ENCODE data around the gene TMEM81. TPM values are rescaled to one million over a fixed set of nuclear protein-coding genes. Genes with fewer than 3 reads are reported as not detected.

Gene TMEM81
- total RNA-seq, 4 donors from 2014 or later = 2.9 to 3.7 TPM; not detected in 2

- no peak for DNase-seq
- Histone ChIP-seq H3K27ac (no peak overlapping the region), H3K36me3 (peaks cover 0 to 72% (median 13%) of the 10 kb centered on the region in 4 donors), H3K27me3 (no peaks in the 10 kb centered on the region), H3K4me3 (no peak overlapping the region), H3K9me3 (no peaks in the 10 kb centered on the region), H3K4me1 (no peaks in the 10 kb centered on the region)
- TF ChIP-seq POLR2A (IDR thresholded peaks at IDR 0.05) (no peak), EP300 (IDR thresholded peaks at IDR 0.05; ENCODE audit: low read depth) (no peak), CTCF (IDR thresholded peaks at IDR 0.05) (no peak), POLR2AphosphoS5 (IDR thresholded peaks at IDR 0.05) (no peak)
- intact Hi-C loops (cut with DNase I; ENCODE audit: low total_unique reads) = no loop called here
- WGBS, 2 donors (ENCODE audit: low coverage in 1 of 2) = 94 to 95% methylated on average over 3 to 4 of the region's 4 CpGs
- in situ Hi-C loops (cut with MboI; ENCODE audit: low pct_ligation_motif_present in 1 of 4, low pct_unique_long_range_greater_than_20kb in 1 of 4, low sequenced_read_pairs in 3 of 4) = no loop called here
These were observed 23.1 kb upstream of the TMEM81 start for GRCh38 chr1:205107327-205107726.

- H3K4me3 ChIP-seq = no peak overlapping the region
- H3K36me3 ChIP-seq = peaks cover 0 to 98% (median 38%) of the 10 kb centered on the region in 4 donors
- H3K27me3 ChIP-seq = no peaks in the 10 kb centered on the region
- no peak for DNase-seq
- no peaks in the 10 kb centered on the region for H3K4me1 ChIP-seq
- TF ChIP-seq POLR2AphosphoS5 (IDR thresholded peaks at IDR 0.05) (no peak), CTCF (IDR thresholded peaks at IDR 0.05) (no peak), POLR2A (IDR thresholded peaks at IDR 0.05) (no peak), EP300 (IDR thresholded peaks at IDR 0.05; ENCODE audit: low read depth) (no peak)
- 99 to 100% methylated on average over 3 of the region's 3 CpGs for WGBS, 2 donors (ENCODE audit: low coverage in 1 of 2)
- H3K9me3 ChIP-seq = no peaks in the 10 kb centered on the region
- in situ Hi-C loops (cut with MboI; ENCODE audit: low pct_ligation_motif_present in 1 of 4, low pct_unique_long_range_greater_than_20kb in 1 of 4, low sequenced_read_pairs in 3 of 4) (no loop called here), intact Hi-C loops (cut with DNase I; ENCODE audit: low total_unique reads) (no loop called here)
- no peak overlapping the region for H3K27ac ChIP-seq
These were observed 18.1 kb upstream of the TMEM81 start for GRCh38 chr1:205102404-205102803.

- Histone ChIP-seq H3K4me3 (no peak overlapping the region), H3K4me1 (no peaks in the 10 kb centered on the region), H3K36me3 (peaks cover 0 to 91% (median 44%) of the 10 kb centered on the region in 4 donors), H3K27me3 (no peaks in the 10 kb centered on the region), H3K9me3 (no peaks in the 10 kb centered on the region), H3K27ac (no peak overlapping the region)
- DNase-seq = no peak
- intact Hi-C loops (cut with DNase I; ENCODE audit: low total_unique reads) (no loop called here), in situ Hi-C loops (cut with MboI; ENCODE audit: low pct_ligation_motif_present in 1 of 4, low pct_unique_long_range_greater_than_20kb in 1 of 4, low sequenced_read_pairs in 3 of 4) (no loop called here)
- TF ChIP-seq POLR2A (IDR thresholded peaks at IDR 0.05) = no peak
- no peak for TF ChIP-seq CTCF (IDR thresholded peaks at IDR 0.05)
- no peak for TF ChIP-seq POLR2AphosphoS5 (IDR thresholded peaks at IDR 0.05)
- no peak for TF ChIP-seq EP300 (IDR thresholded peaks at IDR 0.05; ENCODE audit: low read depth)
These were observed 14.0 kb upstream of the TMEM81 start for GRCh38 chr1:205098242-205098641.

- Histone ChIP-seq H3K4me3 (no peak overlapping the region), H3K36me3 (peaks cover 0 to 75% (median 37%) of the 10 kb centered on the region in 4 donors), H3K27ac (no peak overlapping the region), H3K9me3 (no peaks in the 10 kb centered on the region), H3K27me3 (no peaks in the 10 kb centered on the region), H3K4me1 (no peaks in the 10 kb centered on the region)
- TF ChIP-seq EP300 (IDR thresholded peaks at IDR 0.05; ENCODE audit: low read depth) = no peak
- no peak for TF ChIP-seq POLR2A (IDR thresholded peaks at IDR 0.05)
- TF ChIP-seq POLR2AphosphoS5 (IDR thresholded peaks at IDR 0.05) = no peak
- TF ChIP-seq CTCF (IDR thresholded peaks at IDR 0.05) = no peak
- intact Hi-C loops (cut with DNase I; ENCODE audit: low total_unique reads) (no loop called here), in situ Hi-C loops (cut with MboI; ENCODE audit: low pct_ligation_motif_present in 1 of 4, low pct_unique_long_range_greater_than_20kb in 1 of 4, low sequenced_read_pairs in 3 of 4) (no loop called here)
- DNase-seq = no peak
These were observed 11.2 kb upstream of the TMEM81 start for GRCh38 chr1:205095422-205095821.
